HCT116 (cell line): Measurements from ENCODE around the gene PRTG.
"Not testable (repeated sequence)": the region's sequence is repeated elsewhere in the genome, so short reads cannot be mapped to it uniquely, and the experiment has no call there.

ENCODE experiments used
- CEBPB ChIP-seq: IDR thresholded peaks from 2 replicates; pipeline ENCODE4 v1.6.1; 2012; ENCODE audit warnings: low read depth
- CTCF ChIP-seq, 3 experiments: fragments of 200-600 bp in 1 of 3; sonication (generic) in 1 of 3; IDR thresholded peaks in 2 of 3; conservative IDR thresholded peaks in 1 of 3; 2 replicates each; pipeline ENCODE4 v1.5.1; 2012 to 2017; ENCODE audit warnings: low read depth in 2 of 3, low read length in 2 of 3, antibody characterized with exemption in 1 of 3, borderline replicate concordance in 1 of 3, control low read depth in 1 of 3, mild to moderate bottlenecking in 1 of 3, mixed read lengths in 1 of 3, mixed run types in 1 of 3, moderate library complexity in 1 of 3; ENCODE audit not compliant: insufficient read depth in 1 of 3
- EGR1 ChIP-seq: IDR thresholded peaks from 2 replicates; pipeline ENCODE4 v1.6.1; 2012; ENCODE audit warnings: low read depth
- FOSL1 ChIP-seq: IDR thresholded peaks from 2 replicates; pipeline ENCODE4 v1.6.1; 2012; ENCODE audit warnings: low read depth
- POLR2A ChIP-seq: IDR thresholded peaks from 2 replicates; pipeline ENCODE4 v1.7.0; 2011; ENCODE audit warnings: borderline replicate concordance; ENCODE audit not compliant: insufficient read depth, insufficient read length; ENCODE audit errors: extremely low read depth
- RAD21 ChIP-seq: IDR thresholded peaks from 2 replicates; pipeline ENCODE4 v1.6.1; 2012; ENCODE audit warnings: low read depth, mild to moderate bottlenecking
- SP1 ChIP-seq: IDR thresholded peaks from 2 replicates; pipeline ENCODE4 v1.6.1; 2012; ENCODE audit warnings: low read depth
- ZBTB33 ChIP-seq: IDR thresholded peaks from 2 replicates; pipeline ENCODE4 v1.6.1; 2011; ENCODE audit warnings: mild to moderate bottlenecking, low read length, moderate library complexity; ENCODE audit not compliant: insufficient replicate concordance; ENCODE audit errors: extremely low read depth
- ZNF274 ChIP-seq: fragments of 200-500 bp; sonication (Bioruptor generic); IDR thresholded peaks from 2 replicates; pipeline ENCODE4 v1.6.1; 2014; ENCODE audit warnings: mild to moderate bottlenecking, low read depth, low read length, inconsistent platforms
- TF ChIP-seq, protein P1 (sequence below): IDR thresholded peaks from 2 replicates; pipeline ENCODE4 v1.6.1; 2012; ENCODE audit warnings: low read depth
- TF ChIP-seq, protein P2 (sequence below): IDR thresholded peaks from 2 replicates; pipeline ENCODE4 v1.6.1; 2012
- TF ChIP-seq, protein P3 (sequence below): IDR thresholded peaks from 2 replicates; pipeline ENCODE4 v1.6.1; 2012

DNA sequence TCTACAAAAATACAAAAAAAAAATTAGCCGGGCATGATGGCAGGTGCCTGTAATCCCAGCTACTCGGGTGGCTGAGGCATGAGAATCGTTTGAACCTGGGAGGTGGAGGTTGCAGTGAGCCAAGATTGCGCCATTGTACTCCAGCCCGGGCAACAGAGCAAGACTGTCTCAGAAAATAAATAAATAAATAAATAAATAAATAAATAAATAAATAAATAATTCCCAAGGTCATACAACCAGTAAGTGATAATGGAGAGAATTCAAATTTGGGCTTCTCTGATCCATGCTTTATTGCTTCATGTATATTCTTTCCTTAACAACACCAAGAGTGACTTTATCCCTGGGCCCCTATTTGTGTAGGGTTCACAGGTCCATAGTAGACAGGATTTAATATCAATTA is 10.5 kb upstream of the PRTG start:
- not testable (repeated sequence) for TF ChIP-seq CTCF (IDR thresholded peaks at IDR 0.05 in 2 of 3, conservative IDR thresholded peaks at IDR 0.05 in 1 of 3; ENCODE audit: borderline replicate concordance in 1 of 3, insufficient read depth in 1 of 3, low read depth in 2 of 3, low read length in 2 of 3); SP1; POLR2A; RAD21; FOSL1; ZNF274; ZBTB33; CEBPB; EGR1
- TF ChIP-seq, protein P1, sequence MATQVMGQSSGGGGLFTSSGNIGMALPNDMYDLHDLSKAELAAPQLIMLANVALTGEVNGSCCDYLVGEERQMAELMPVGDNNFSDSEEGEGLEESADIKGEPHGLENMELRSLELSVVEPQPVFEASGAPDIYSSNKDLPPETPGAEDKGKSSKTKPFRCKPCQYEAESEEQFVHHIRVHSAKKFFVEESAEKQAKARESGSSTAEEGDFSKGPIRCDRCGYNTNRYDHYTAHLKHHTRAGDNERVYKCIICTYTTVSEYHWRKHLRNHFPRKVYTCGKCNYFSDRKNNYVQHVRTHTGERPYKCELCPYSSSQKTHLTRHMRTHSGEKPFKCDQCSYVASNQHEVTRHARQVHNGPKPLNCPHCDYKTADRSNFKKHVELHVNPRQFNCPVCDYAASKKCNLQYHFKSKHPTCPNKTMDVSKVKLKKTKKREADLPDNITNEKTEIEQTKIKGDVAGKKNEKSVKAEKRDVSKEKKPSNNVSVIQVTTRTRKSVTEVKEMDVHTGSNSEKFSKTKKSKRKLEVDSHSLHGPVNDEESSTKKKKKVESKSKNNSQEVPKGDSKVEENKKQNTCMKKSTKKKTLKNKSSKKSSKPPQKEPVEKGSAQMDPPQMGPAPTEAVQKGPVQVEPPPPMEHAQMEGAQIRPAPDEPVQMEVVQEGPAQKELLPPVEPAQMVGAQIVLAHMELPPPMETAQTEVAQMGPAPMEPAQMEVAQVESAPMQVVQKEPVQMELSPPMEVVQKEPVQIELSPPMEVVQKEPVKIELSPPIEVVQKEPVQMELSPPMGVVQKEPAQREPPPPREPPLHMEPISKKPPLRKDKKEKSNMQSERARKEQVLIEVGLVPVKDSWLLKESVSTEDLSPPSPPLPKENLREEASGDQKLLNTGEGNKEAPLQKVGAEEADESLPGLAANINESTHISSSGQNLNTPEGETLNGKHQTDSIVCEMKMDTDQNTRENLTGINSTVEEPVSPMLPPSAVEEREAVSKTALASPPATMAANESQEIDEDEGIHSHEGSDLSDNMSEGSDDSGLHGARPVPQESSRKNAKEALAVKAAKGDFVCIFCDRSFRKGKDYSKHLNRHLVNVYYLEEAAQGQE = not testable (repeated sequence)
- TF ChIP-seq, protein P2, sequence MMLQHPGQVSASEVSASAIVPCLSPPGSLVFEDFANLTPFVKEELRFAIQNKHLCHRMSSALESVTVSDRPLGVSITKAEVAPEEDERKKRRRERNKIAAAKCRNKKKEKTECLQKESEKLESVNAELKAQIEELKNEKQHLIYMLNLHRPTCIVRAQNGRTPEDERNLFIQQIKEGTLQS = not testable (repeated sequence)
- TF ChIP-seq, protein P3, sequence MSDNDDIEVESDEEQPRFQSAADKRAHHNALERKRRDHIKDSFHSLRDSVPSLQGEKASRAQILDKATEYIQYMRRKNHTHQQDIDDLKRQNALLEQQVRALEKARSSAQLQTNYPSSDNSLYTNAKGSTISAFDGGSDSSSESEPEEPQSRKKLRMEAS = not testable (repeated sequence)
